Vagina (tissue), 2 donors: ENCODE measurements around the gene SLC12A9. TPM values are rescaled to one million over a fixed set of nuclear protein-coding genes. Genes with fewer than 3 reads are reported as not detected.

Experiments
- DNase-seq, 2 donors: peaks; one replicate each; pipeline ENCODE4 v3.0.0-alpha.2; 2017; ENCODE audit errors: extremely low spot score in 2 of 2
- H3K27ac ChIP-seq: fragments of 200-600 bp; sonication (generic); one replicate; pipeline ENCODE4 v1.5.1; 2019
- H3K27me3 ChIP-seq: fragments of 200-600 bp; sonication (generic); one replicate; pipeline ENCODE4 v1.5.1; 2019
- H3K36me3 ChIP-seq, 2 donors: fragments of 200-600 bp; sonication (generic); one replicate each; pipeline ENCODE4 v1.5.1; 2017 to 2019
- H3K4me1 ChIP-seq: fragments of 200-600 bp; sonication (generic); one replicate; pipeline ENCODE4 v1.5.1; 2019
- H3K4me3 ChIP-seq, 2 donors: fragments of 200-600 bp; sonication (generic); 1 replicate in 1 of 2; 2 replicates in 1 of 2; pipeline ENCODE4 v1.5.1; 2016 to 2019
- H3K9me3 ChIP-seq: fragments of 200-600 bp; sonication (generic); one replicate; pipeline ENCODE4 v1.5.1; 2019
- CTCF ChIP-seq, 3 experiments: fragments of 450-650 bp in 2 of 3; fragments of 200-600 bp in 1 of 3; sonication (generic) in 1 of 3; IDR thresholded peaks; one replicate each; pipeline ENCODE4 v1.5.1; 2017 to 2019; ENCODE audit warnings: antibody characterized with exemption in 3 of 3, mild to moderate bottlenecking in 2 of 3, moderate library complexity in 2 of 3
- POLR2A ChIP-seq, 2 donors: fragments of 450-650 bp; IDR thresholded peaks; one replicate each; pipeline ENCODE4 v1.6.1; 2017; ENCODE audit warnings: antibody characterized with exemption in 2 of 2, mild to moderate bottlenecking in 2 of 2, moderate library complexity in 2 of 2
- POLR2AphosphoS5 ChIP-seq, 2 donors: sonication (generic); formaldehyde crosslinking; IDR thresholded peaks; one replicate each; pipeline ENCODE4 v1.9.0; 2017; ENCODE audit warnings: antibody characterized with exemption in 2 of 2, mild to moderate bottlenecking in 2 of 2, low read depth in 1 of 2; ENCODE audit not compliant: insufficient read depth in 1 of 2
- intact Hi-C: fragments of 100-400 bp; cut with DNase I; formaldehyde crosslinking; loops from one replicate; pipeline ENCODE4 v1.15.1; 2023
- total RNA-seq: library from RNA; depleted of rRNA; stranded (reverse); fragments of >200 nt; gene quantifications from one replicate; pipeline ENCODE4 v1.2.3, GENCODE V29; 2016

SLC12A9 gene
- total RNA-seq, 1 donor from 2014 or later = 15.7 TPM

- intact Hi-C loops = no loop called here
- H3K4me1 ChIP-seq = peaks cover 45% of the 10 kb centered on the region
- no peak for DNase-seq
- no peaks in the 10 kb centered on the region for H3K27me3 ChIP-seq
- H3K4me3 ChIP-seq = peak overlapping the region; percentile 85 to 93
- peaks cover 0 to 32% of the 10 kb centered on the region in 2 donors for H3K36me3 ChIP-seq
- no peak for TF ChIP-seq POLR2A (IDR thresholded peaks at IDR 0.05)
- TF ChIP-seq POLR2AphosphoS5 (IDR thresholded peaks at IDR 0.05; ENCODE audit: insufficient read depth in 1 of 2, low read depth in 1 of 2) = no peak
- TF ChIP-seq CTCF (IDR thresholded peaks at IDR 0.05) = no peak
- peak overlapping the region; percentile 77 for H3K27ac ChIP-seq
- H3K9me3 ChIP-seq = no peaks in the 10 kb centered on the region
These were observed 21.7 kb downstream of the SLC12A9 start for GRCh38 chr7:100874300-100874576.

- intact Hi-C loops = no loop called here
- DNase-seq = peak in 1 of 2 donors; percentile 98
- Histone ChIP-seq H3K9me3 (no peaks in the 10 kb centered on the region), H3K36me3 (peaks cover 0 to 32% of the 10 kb centered on the region in 2 donors), H3K4me1 (peaks cover 42% of the 10 kb centered on the region), H3K27me3 (no peaks in the 10 kb centered on the region), H3K4me3 (peak within 1 kb of the TSS; percentile 85 to 93), H3K27ac (peak within 1 kb of the TSS; percentile 77)
- peak in 1 of 3 experiments; percentile 82 for TF ChIP-seq CTCF (IDR thresholded peaks at IDR 0.05)
- TF ChIP-seq POLR2A (IDR thresholded peaks at IDR 0.05) = peak in 1 of 2 donors; percentile 92
- TF ChIP-seq POLR2AphosphoS5 (IDR thresholded peaks at IDR 0.05; ENCODE audit: insufficient read depth in 1 of 2, low read depth in 1 of 2) = peak; percentile 97 to 100
These were observed 22.3 kb downstream of the SLC12A9 start, which contains the start of gene SRRT for GRCh38 chr7:100874577-100875355. Gene SRRT (plus strand): TSS chr7:100875103. CDS start chr7:100875591, 488 bp downstream.

DNA sequence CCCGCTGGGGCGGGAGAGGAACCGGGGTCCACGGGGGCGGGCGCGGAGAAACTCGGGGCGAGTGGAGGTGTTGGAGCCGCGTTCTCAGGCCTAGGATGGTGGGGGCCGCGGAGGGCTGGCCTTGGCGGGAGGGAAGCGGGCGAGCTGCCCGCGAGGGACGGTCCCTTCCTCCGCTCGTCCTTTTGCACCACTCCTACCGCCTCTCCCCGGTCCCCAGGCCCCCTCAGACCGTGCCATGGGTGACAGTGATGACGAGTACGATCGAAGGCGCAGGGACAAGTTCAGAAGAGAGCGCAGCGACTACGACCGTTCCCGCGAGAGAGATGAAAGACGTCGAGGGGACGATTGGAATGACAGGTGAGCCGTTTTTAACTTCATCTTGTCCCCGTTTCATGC is 22.8 kb downstream of the SLC12A9 start:
- Histone ChIP-seq H3K27ac (peak overlapping the region; percentile 77), H3K4me3 (peak overlapping the region; percentile 85 to 93), H3K36me3 (peaks cover 0 to 29% of the 10 kb centered on the region in 2 donors), H3K9me3 (no peaks in the 10 kb centered on the region), H3K27me3 (no peaks in the 10 kb centered on the region), H3K4me1 (peaks cover 42% of the 10 kb centered on the region)
- no peak for DNase-seq
- intact Hi-C loops = no loop called here
- no peak for TF ChIP-seq POLR2A (IDR thresholded peaks at IDR 0.05)
- TF ChIP-seq CTCF (IDR thresholded peaks at IDR 0.05) = no peak
- no peak for TF ChIP-seq POLR2AphosphoS5 (IDR thresholded peaks at IDR 0.05; ENCODE audit: insufficient read depth in 1 of 2, low read depth in 1 of 2)

DNA sequence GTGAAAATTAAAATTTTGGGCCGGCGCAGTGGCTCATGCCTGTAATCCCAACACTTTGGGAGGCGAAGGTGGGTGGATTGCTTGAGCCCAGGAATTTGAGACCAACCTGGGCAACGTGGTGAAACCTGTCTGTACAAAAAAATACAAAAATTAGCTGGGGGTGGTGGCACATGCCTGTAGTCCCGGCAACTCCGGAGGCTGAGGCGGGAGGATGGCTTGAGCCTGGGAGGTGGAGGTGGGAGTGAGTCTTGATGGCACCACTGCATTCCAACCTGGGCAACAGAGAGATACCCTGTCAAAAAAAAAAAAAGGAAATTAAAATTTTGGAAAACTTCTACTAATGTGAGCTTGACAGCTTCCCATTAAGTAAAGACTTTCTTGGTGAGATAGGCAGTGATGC is 25.5 kb downstream of the SLC12A9 start:
- intact Hi-C loops = no loop called here
- Histone ChIP-seq H3K4me1 (peaks cover 42% of the 10 kb centered on the region), H3K36me3 (peaks cover 3 to 23% of the 10 kb centered on the region in 2 donors)

More for the DNA sequence above, 25.5 kb downstream of the SLC12A9 start:
- Histone ChIP-seq H3K4me3 (no peak overlapping the region), H3K27ac (no peak overlapping the region), H3K9me3 (no peaks in the 10 kb centered on the region), H3K27me3 (no peaks in the 10 kb centered on the region)
- TF ChIP-seq POLR2A (IDR thresholded peaks at IDR 0.05) (no peak), POLR2AphosphoS5 (IDR thresholded peaks at IDR 0.05; ENCODE audit: insufficient read depth in 1 of 2, low read depth in 1 of 2) (no peak), CTCF (IDR thresholded peaks at IDR 0.05) (no peak)
- no peak for DNase-seq
